GM12872 (cell line): ENCODE measurements around the gene DCPS.

Experiments used
- CTCF ChIP-seq: IDR thresholded peaks from 3 replicates; pipeline ENCODE4 v1.5.1; 2011; ENCODE audit warnings: low read depth, mild to moderate bottlenecking, low read length, moderate library complexity; ENCODE audit not compliant: insufficient read depth

Gene DCPS, protein sequence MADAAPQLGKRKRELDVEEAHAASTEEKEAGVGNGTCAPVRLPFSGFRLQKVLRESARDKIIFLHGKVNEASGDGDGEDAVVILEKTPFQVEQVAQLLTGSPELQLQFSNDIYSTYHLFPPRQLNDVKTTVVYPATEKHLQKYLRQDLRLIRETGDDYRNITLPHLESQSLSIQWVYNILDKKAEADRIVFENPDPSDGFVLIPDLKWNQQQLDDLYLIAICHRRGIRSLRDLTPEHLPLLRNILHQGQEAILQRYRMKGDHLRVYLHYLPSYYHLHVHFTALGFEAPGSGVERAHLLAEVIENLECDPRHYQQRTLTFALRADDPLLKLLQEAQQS

GRCh38 chr11:126303623-126304456 lies at the start of gene DCPS:
Gene DCPS (plus strand): TSS chr11:126304060. CDS start chr11:126304081, 21 bp downstream.
- TF ChIP-seq CTCF = no peak

DNA sequence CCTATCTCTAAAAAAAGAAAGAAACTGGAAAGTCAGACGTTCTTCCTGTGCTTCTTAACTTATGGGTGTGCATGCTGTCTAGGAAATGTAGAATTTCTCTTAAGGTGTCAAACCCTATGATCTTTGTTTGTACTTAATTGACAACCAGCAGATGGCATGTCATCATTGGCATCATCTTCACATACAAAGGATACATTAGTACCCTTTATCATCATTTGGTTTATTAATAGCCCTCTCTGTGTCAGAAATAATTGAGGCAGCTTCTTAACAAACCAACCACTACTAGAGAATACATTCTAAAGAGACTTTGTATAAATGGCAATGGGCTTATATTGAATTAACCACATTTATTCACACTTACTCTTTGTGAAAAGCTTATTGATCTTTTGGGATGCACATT lies 49.0 kb upstream of the DCPS start:
- no peak for TF ChIP-seq CTCF

DNA sequence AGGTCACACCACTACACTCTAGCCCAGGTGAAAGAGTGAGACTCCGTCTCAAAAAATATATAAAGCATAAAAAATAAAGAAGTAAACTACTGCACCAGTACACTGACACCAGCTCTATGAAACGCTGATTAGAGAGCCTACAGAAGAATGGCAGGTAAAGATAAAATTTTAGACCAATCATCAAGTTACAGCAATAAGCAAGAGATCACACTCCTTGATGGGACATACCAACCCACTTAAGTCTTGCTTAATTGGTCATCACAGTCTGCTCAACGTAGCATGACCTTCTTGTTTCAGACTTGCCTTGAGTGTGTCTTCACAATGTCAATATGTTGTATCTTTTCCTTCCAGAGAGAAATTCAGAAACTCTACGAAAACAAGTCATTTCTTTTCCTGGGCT lies 47.6 kb upstream of the DCPS start:
- TF ChIP-seq CTCF = no peak

DNA sequence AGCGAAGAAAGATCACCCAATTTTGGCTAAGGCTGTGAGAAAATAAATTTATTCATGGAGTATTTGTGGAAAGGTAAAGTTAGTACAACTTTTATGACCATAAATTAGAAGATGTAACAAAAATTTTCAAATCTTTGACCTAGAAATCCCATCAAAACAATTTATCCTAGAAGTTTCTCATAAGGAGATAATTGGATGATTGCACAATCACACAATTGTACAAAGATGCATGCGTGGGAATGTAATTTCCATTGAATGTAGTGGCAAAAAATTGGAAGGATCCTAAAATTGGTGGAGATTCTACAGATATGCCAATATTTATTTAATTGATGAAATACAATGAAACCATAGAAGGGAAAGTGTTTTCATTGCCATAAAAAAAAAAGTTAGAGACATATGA lies 46.7 kb upstream of the DCPS start:
- no peak for TF ChIP-seq CTCF

DNA sequence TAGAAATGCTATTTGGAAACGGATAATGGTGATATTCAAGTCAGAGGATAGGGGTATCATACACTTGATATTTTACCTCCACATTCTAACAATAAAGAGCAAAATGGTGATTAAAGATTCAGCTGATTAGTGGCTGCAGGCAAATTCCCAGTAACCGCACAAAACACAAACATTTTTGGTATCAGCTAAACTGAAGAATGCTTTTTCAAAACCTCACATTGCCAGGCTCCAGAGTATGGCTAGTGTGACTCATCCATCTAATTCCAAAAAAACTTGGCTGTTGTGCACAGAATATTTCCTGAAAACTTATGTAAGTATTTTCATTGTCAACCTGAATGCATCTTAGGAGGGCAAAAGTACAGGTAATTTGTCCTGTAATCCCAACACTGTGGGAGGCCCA lies 46.1 kb upstream of the DCPS start:
- TF ChIP-seq CTCF = no peak

DNA sequence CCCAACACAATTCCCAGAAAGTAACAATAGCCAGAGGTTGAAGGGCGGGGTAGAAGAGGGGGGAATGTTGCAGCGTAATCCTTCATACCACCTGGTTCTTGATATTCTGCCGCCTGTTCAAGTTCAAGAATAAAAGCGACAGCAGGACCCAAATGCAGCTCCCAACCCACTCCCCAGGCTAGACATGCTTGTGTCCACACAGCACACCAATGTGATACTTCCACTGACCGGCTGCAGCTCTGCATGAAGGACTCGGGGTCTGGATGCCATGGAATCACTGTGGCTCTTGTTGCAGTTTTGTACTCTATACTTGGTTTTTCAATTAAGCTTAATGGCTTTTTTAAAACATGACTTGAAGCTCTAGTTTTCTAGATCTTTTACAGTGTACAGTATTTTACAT lies 41.6 kb upstream of the DCPS start:
- TF ChIP-seq CTCF = no peak

- TF ChIP-seq CTCF = no peak
Measured at GRCh38 chr11:126263489-126263888, 40.4 kb upstream of the DCPS start.
